HL-60 (cell line): ENCODE measurements around the gene SOCS3.

Source experiments
- DNase-seq, 2 experiments: peaks; one replicate each; pipeline ENCODE4 v3.0.0-alpha.2; 2010 to 2020; ENCODE audit warnings: low read depth in 1 of 2, low spot score in 1 of 2
- H3K27ac ChIP-seq: fragments of 250-450 bp; sonication (Bioruptor Pico); replicated peaks from 2 replicates; pipeline ENCODE4 v1.5.1; 2020; ENCODE audit warnings: mild to moderate bottlenecking, moderate library complexity
- H3K27me3 ChIP-seq: fragments of 250-450 bp; sonication (Bioruptor Pico); 2 replicates; pipeline ENCODE4 v1.5.1; 2021; ENCODE audit warnings: mild to moderate bottlenecking, moderate library complexity; ENCODE audit not compliant: insufficient read depth, poor library complexity, severe bottlenecking
- H3K4me3 ChIP-seq: replicated peaks from 2 replicates; pipeline ENCODE4 v1.5.1; 2011; ENCODE audit warnings: mild to moderate bottlenecking, control low read depth, low read length; ENCODE audit not compliant: insufficient read depth
- GABPA ChIP-seq: IDR thresholded peaks from 2 replicates; pipeline ENCODE4 v1.6.1; 2012; ENCODE audit warnings: low read depth
- POLR2AphosphoS5 ChIP-seq: IDR thresholded peaks from 2 replicates; pipeline ENCODE4 v1.6.1; 2012; ENCODE audit warnings: low read depth
- SPI1 ChIP-seq: IDR thresholded peaks from 2 replicates; pipeline ENCODE4 v1.6.1; 2012; ENCODE audit warnings: low read depth, mild to moderate bottlenecking, borderline replicate concordance
- TF ChIP-seq, protein P1 (sequence below): IDR thresholded peaks from one replicate; pipeline ENCODE4 v1.5.1; 2011; ENCODE audit warnings: low read length, control low read depth, inconsistent platforms; ENCODE audit not compliant: insufficient read depth
- TF ChIP-seq, protein P2 (sequence below): IDR thresholded peaks from 2 replicates; pipeline ENCODE4 v1.6.1; 2012; ENCODE audit warnings: low read depth; ENCODE audit not compliant: insufficient replicate concordance

Gene SOCS3

DNA sequence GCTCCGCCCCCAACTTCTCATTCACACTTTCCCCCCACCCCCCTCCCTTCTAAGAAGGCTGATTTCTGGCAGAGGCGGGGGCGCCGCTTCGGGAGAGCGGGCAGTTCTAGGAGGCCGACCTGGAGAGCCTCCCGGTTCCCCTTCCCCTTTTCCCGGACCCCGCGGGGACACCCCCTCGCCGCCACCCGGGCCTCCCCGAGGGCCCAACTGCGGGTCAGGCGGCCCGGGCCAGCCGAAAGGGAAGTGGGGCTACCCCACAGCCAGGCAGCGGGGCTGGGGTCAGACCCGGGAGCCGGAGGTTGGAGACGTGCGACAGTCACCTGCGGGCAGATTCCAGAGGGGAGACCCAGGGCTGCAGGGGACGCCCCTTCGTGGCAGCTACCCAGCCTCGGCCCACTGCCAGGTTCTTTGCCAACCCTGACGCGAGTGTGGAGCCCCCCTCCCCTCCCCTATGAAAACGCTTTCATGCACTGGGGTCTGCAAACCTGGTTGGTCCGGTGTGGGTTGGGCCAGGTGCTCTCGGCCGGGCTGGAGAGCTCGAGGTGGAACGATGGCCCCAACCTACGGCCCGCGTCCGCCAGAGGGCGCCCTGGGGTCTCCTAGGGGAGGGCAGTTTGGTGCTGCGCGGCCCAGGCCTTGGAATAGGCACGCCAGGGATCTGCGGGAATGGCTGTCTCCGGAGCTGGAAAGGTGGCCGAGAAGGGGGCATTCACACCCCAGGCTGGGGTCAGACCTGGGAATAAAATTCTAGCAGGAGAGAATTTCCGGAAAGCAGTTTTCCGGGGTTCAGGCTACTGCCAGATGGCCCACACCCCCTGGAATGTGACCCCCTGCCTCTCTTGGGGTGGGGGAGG lies 721 bp upstream of the SOCS3 start:
- peak; percentile 57 to 88 for DNase-seq
- peak overlapping the region; percentile 47 for H3K4me3 ChIP-seq
- H3K27ac ChIP-seq = no peak overlapping the region
- TF ChIP-seq SPI1 = peak; percentile 17; the same call in 1 of the 2 replicates
- TF ChIP-seq POLR2AphosphoS5 = no peak
- TF ChIP-seq, protein P1, sequence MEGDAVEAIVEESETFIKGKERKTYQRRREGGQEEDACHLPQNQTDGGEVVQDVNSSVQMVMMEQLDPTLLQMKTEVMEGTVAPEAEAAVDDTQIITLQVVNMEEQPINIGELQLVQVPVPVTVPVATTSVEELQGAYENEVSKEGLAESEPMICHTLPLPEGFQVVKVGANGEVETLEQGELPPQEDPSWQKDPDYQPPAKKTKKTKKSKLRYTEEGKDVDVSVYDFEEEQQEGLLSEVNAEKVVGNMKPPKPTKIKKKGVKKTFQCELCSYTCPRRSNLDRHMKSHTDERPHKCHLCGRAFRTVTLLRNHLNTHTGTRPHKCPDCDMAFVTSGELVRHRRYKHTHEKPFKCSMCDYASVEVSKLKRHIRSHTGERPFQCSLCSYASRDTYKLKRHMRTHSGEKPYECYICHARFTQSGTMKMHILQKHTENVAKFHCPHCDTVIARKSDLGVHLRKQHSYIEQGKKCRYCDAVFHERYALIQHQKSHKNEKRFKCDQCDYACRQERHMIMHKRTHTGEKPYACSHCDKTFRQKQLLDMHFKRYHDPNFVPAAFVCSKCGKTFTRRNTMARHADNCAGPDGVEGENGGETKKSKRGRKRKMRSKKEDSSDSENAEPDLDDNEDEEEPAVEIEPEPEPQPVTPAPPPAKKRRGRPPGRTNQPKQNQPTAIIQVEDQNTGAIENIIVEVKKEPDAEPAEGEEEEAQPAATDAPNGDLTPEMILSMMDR = peak; percentile 71
- TF ChIP-seq, protein P2, sequence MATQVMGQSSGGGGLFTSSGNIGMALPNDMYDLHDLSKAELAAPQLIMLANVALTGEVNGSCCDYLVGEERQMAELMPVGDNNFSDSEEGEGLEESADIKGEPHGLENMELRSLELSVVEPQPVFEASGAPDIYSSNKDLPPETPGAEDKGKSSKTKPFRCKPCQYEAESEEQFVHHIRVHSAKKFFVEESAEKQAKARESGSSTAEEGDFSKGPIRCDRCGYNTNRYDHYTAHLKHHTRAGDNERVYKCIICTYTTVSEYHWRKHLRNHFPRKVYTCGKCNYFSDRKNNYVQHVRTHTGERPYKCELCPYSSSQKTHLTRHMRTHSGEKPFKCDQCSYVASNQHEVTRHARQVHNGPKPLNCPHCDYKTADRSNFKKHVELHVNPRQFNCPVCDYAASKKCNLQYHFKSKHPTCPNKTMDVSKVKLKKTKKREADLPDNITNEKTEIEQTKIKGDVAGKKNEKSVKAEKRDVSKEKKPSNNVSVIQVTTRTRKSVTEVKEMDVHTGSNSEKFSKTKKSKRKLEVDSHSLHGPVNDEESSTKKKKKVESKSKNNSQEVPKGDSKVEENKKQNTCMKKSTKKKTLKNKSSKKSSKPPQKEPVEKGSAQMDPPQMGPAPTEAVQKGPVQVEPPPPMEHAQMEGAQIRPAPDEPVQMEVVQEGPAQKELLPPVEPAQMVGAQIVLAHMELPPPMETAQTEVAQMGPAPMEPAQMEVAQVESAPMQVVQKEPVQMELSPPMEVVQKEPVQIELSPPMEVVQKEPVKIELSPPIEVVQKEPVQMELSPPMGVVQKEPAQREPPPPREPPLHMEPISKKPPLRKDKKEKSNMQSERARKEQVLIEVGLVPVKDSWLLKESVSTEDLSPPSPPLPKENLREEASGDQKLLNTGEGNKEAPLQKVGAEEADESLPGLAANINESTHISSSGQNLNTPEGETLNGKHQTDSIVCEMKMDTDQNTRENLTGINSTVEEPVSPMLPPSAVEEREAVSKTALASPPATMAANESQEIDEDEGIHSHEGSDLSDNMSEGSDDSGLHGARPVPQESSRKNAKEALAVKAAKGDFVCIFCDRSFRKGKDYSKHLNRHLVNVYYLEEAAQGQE = no peak
- no peak for TF ChIP-seq GABPA
- H3K27me3 ChIP-seq = peaks cover 14% of the 10 kb centered on the region

DNA sequence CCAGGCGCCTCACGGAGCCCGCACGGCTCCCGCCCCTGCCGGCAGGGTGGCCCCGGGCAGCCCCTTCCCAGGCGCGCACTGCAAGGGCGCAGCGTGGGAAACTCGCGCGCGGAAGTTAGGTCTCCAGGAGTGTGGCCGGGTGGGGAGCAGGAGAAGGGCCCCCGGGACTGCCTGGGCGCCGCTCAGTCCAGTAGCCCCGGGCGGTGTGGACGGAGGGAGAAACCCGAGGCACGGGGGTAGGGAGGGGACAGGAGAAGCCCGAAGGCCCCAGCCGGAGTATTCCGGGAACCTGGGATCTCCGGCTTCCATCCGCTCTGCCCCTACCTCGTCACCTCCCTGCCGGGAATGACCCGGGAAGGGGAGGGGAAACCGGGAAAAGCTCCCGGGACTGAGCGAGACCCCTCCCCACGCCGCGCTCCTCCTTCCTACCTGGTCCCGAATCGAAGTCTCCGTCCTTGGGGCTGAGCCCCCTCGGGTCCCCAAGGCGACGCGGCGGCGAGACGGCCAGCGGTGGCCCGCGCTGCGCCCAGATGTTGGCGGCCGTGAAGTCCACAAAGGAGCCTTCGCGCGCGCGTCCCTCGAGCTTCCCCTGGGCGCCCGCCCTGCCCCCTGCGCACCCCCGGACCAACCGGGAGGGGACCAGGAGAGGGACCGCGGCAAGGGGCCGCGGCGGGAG lies 418 bp downstream of the SOCS3 start:
- TF ChIP-seq, protein P1 = no peak
- TF ChIP-seq GABPA (no peak), POLR2AphosphoS5 (no peak), SPI1 (no peak)
- TF ChIP-seq, protein P2 = no peak
- DNase-seq = no peak
- H3K27ac ChIP-seq = no peak overlapping the region
- H3K27me3 ChIP-seq = peaks cover 14% of the 10 kb centered on the region
- H3K4me3 ChIP-seq = peak overlapping the region; percentile 47

DNA sequence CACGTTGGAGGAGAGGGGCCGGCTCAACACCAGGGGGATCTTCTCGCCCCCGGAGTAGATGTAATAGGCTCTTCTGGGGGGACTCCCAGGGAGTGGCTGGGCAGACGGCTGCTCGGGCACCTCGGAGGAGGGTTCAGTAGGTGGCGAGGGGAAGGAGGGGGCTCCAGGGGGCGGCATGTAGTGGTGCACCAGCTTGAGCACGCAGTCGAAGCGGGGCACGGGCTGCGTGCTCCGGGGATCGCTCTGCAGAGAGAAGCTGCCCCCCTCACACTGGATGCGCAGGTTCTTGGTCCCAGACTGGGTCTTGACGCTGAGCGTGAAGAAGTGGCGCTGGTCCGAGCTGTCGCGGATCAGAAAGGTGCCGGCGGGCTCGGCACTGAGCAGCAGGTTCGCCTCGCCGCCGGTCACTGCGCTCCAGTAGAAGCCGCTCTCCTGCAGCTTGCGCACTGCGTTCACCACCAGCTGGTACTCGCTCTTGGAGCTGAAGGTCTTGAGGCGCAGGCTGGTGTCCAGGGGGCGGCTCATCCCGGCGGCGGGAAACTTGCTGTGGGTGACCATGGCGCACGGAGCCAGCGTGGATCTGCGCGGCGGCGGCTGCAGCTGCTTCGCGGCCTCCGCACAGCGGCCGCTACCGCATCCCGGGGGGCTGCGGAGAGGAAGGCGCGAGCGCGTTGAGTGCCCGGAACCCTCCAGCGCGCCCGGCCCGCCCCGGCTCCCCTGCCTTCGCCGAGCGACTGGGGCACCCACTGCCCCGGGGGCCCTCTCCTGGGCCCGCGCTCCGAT lies 1.1 kb downstream of the SOCS3 start:
- H3K27ac ChIP-seq = no peak overlapping the region
- TF ChIP-seq SPI1 = no peak
- no peak for TF ChIP-seq GABPA
- TF ChIP-seq, protein P1 = no peak
- TF ChIP-seq, protein P2 = no peak
- TF ChIP-seq POLR2AphosphoS5 = no peak
- H3K27me3 ChIP-seq = peaks cover 14% of the 10 kb centered on the region
- peak overlapping the region; percentile 47 for H3K4me3 ChIP-seq
- no peak for DNase-seq
